Activated CD8-positive, alpha-beta memory T cell treated with anti-CD3 and anti-CD28 coated beads, Interleukin-2, amount 50 U/mL, for 1 hour (primary cell): Measurements from ENCODE around the gene KCNQ5.

ENCODE experiments used
- DNase-seq: peaks from one replicate; pipeline ENCODE4 v3.0.0-alpha.2; 2020; ENCODE audit errors: extremely low read depth

Gene KCNQ5

GRCh38 chr6:72793641-72794395 lies 172.0 kb downstream of the KCNQ5 start:
- DNase-seq: no peak

GRCh38 chr6:72798196-72798595 lies 176.3 kb downstream of the KCNQ5 start:
- DNase-seq: no peak

GRCh38 chr6:72809746-72810379 lies 188.0 kb downstream of the KCNQ5 start:
- no peak for DNase-seq

GRCh38 chr6:72810571-72811280 lies 188.9 kb downstream of the KCNQ5 start:
- DNase-seq: no peak

GRCh38 chr6:72811971-72812421 lies 190.1 kb downstream of the KCNQ5 start:
- no peak for DNase-seq

- DNase-seq: no peak
These were observed 192.1 kb downstream of the KCNQ5 start for GRCh38 chr6:72813807-72814596.

- DNase-seq: no peak
These were observed 194.2 kb downstream of the KCNQ5 start for GRCh38 chr6:72816022-72816421.

GRCh38 chr6:72817208-72817607 lies 195.3 kb downstream of the KCNQ5 start:
- DNase-seq: no peak

GRCh38 chr6:72819609-72820008 lies 197.7 kb downstream of the KCNQ5 start:
- no peak for DNase-seq

GRCh38 chr6:72820153-72820552 lies 198.3 kb downstream of the KCNQ5 start:
- DNase-seq: no peak

GRCh38 chr6:72820906-72821305 lies 199.0 kb downstream of the KCNQ5 start:
- no peak for DNase-seq

GRCh38 chr6:72822023-72822422 lies 200.2 kb downstream of the KCNQ5 start:
- DNase-seq: no peak

- DNase-seq: no peak
These were observed 200.8 kb downstream of the KCNQ5 start for GRCh38 chr6:72822691-72823090.

- no peak for DNase-seq
These were observed 203.0 kb downstream of the KCNQ5 start for GRCh38 chr6:72824833-72825232.

GRCh38 chr6:72825315-72825911 lies 203.5 kb downstream of the KCNQ5 start:
- DNase-seq: no peak

GRCh38 chr6:72826037-72826436 lies 204.2 kb downstream of the KCNQ5 start:
- DNase-seq: no peak

- DNase-seq: no peak
These were observed 205.0 kb downstream of the KCNQ5 start for GRCh38 chr6:72826744-72827438.

- DNase-seq: no peak
These were observed 207.0 kb downstream of the KCNQ5 start for GRCh38 chr6:72828904-72829303.

- no peak for DNase-seq
These were observed 210.4 kb downstream of the KCNQ5 start for GRCh38 chr6:72832271-72832670.

- no peak for DNase-seq
These were observed 213.9 kb downstream of the KCNQ5 start for GRCh38 chr6:72835749-72836148.

- no peak for DNase-seq
These were observed 215.1 kb downstream of the KCNQ5 start for GRCh38 chr6:72836971-72837370.
